Thyroid gland (tissue), 4 donors: Measurements from ENCODE around the gene ADCY5.

Experiments
- CTCF ChIP-seq, 6 experiments: fragments of 200-600 bp in 3 of 6; fragments of 450-650 bp in 3 of 6; sonication (generic) in 3 of 6; IDR thresholded peaks; one replicate each; pipeline ENCODE4 v1.5.1; 2016 to 2019; ENCODE audit warnings: antibody characterized with exemption in 6 of 6, mild to moderate bottlenecking in 2 of 6, inconsistent platforms in 1 of 6, moderate library complexity in 1 of 6
- POLR2A ChIP-seq, 2 donors: fragments of 450-650 bp; IDR thresholded peaks; one replicate each; pipeline ENCODE4 v1.6.1; 2017; ENCODE audit warnings: antibody characterized with exemption in 2 of 2, mild to moderate bottlenecking in 2 of 2, moderate library complexity in 1 of 2

GRCh38 chr3:123310186-123310585, 138.7 kb downstream of the ADCY5 start:
- TF ChIP-seq CTCF (IDR thresholded peaks at IDR 0.05) (no peak), POLR2A (IDR thresholded peaks at IDR 0.05) (no peak)
